ENCODE measurements around the gene SHTN1.

The SHTN1 gene

GRCh38 chr10:117005527-117006055 lies 604 bp upstream of the SHTN1 start:
- no peak for TF ChIP-seq NFRKB (IDR thresholded peaks at IDR 0.05)
- peak; percentile 89 for TF ChIP-seq L3MBTL2 (conservative IDR thresholded peaks at IDR 0.05)
- no peak for TF ChIP-seq HDGF (IDR thresholded peaks at IDR 0.05; ENCODE audit: borderline replicate concordance)
- CTCF ChIA-PET: interaction anchor here (1.3 to 1.6 kb wide), 2 partner anchors 169 kb away, joined by 6 to 8 read pairs; no protein-coding TSS in a partner anchor
- POLR2A ChIA-PET: interaction anchor here (2.1 kb wide), 1 partner anchor 13 kb away, joined by 6 read pairs; no protein-coding TSS in a partner anchor
- DNase-seq (ENCODE audit: extremely low spot score): peak; percentile 61

DNA sequence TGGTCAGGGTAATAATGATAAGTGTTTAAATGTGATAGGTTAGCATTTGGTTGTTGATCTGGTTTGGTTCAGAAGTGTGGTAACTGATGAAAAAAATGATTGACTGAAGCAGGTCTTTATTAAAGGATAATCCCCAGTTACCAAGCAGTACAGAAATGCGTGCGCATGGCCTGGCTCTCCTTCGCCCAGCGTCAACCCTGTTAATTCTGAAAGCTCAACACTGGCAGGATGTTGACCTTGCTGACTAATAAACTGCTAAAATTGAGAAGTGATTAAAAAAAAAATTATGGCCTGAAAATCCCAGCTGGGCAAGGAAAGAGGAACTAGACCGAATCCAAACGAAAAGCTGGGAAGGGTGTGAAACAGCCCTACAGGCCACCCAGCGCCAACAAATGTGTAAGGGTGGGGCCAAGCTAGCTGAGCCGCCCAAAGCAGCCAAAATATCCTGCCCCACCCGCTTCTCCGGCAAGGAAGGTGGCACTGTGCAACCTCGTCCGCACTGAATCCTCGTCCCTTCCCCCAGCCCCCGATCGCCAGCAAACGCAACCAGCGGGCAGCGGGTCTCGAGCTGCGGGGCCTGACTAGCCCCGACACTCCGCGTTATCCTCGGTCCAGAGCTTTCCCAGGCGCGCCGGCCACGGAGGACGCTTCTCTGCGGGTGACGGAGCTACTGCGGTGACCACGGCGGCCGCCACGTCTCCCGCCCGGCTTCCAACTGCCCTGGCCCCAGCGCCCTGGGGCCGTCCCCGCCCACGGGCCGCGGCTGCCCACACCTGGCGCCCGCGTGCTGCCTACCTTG lies 561 bp downstream of the SHTN1 start:
- ChIA-PET POLR2A (interaction anchor here (0.7 to 2.1 kb wide), 2 partner anchors 9 to 12 kb away, joined by 3 to 6 read pairs; no protein-coding TSS in a partner anchor), CTCF (interaction anchor here (1.6 kb wide), 1 partner anchor 171 kb away, joined by 6 read pairs; no protein-coding TSS in a partner anchor)
- DNase-seq (ENCODE audit: extremely low spot score): peak; percentile 66
- TF ChIP-seq FOXM1 (IDR thresholded peaks at IDR 0.05; ENCODE audit: borderline replicate concordance): no peak
- TF ChIP-seq ZNF384 (IDR thresholded peaks at IDR 0.05): no peak
- no peak for TF ChIP-seq SP1 (IDR thresholded peaks at IDR 0.05)
- no peak for TF ChIP-seq FOXA1 (IDR thresholded peaks at IDR 0.05)
- TF ChIP-seq PKNOX1 (IDR thresholded peaks at IDR 0.05): no peak
- no peak for TF ChIP-seq NFRKB (IDR thresholded peaks at IDR 0.05)
- TF ChIP-seq HDGF (IDR thresholded peaks at IDR 0.05; ENCODE audit: borderline replicate concordance): no peak
- no peak for TF ChIP-seq FOXK2 (IDR thresholded peaks at IDR 0.05)
- no peak for TF ChIP-seq ELF4 (IDR thresholded peaks at IDR 0.05)
- no peak for TF ChIP-seq ARNT (IDR thresholded peaks at IDR 0.05)
- TF ChIP-seq L3MBTL2 (conservative IDR thresholded peaks at IDR 0.05): no peak; the same call in 1 of the 2 replicates

DNA sequence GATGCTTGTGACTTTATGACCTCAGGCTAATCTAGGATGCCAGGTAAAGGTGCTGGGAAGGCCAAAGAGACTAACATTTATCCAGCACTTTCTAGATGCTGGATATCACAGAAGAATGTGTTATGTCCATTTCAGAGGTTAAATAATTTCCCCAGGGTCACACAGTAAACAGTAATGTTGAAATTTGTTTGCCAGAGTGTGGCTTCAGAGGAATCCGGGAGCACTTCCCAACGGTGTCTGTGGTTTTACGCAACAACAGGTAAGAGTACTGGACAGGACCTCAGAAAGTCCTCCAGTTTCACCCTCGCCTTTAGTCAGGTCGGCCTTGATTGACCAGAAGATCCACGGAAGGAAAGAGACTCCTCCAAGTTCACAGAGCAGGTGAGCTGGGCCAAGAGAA lies 1.7 kb downstream of the SHTN1 start:
- ChIA-PET POLR2A (no interaction called here), CTCF (no interaction called here)
- no peak for TF ChIP-seq BHLHE40 (IDR thresholded peaks at IDR 0.05; ENCODE audit: borderline replicate concordance)
- TF ChIP-seq NFRKB (IDR thresholded peaks at IDR 0.05): no peak
- no peak for TF ChIP-seq ELF4 (IDR thresholded peaks at IDR 0.05)
- TF ChIP-seq TARDBP (IDR thresholded peaks at IDR 0.05): no peak
- TF ChIP-seq HDGF (IDR thresholded peaks at IDR 0.05; ENCODE audit: borderline replicate concordance): no peak
- TF ChIP-seq ARNT (IDR thresholded peaks at IDR 0.05): no peak
- TF ChIP-seq FOXM1 (IDR thresholded peaks at IDR 0.05; ENCODE audit: borderline replicate concordance): no peak
- TF ChIP-seq L3MBTL2 (conservative IDR thresholded peaks at IDR 0.05): no peak
- no peak for TF ChIP-seq LEF1 (IDR thresholded peaks at IDR 0.05; ENCODE audit: borderline replicate concordance)
- no peak for TF ChIP-seq CTBP1 (IDR thresholded peaks at IDR 0.05; ENCODE audit: borderline replicate concordance)
- no peak for TF ChIP-seq SP1 (IDR thresholded peaks at IDR 0.05)
- no peak for TF ChIP-seq PKNOX1 (IDR thresholded peaks at IDR 0.05)
- TF ChIP-seq FOXA1 (IDR thresholded peaks at IDR 0.05): no peak
- no peak for TF ChIP-seq FOXK2 (IDR thresholded peaks at IDR 0.05)
- no peak for TF ChIP-seq SUZ12 (IDR thresholded peaks at IDR 0.05)
- no peak for TF ChIP-seq ZNF384 (IDR thresholded peaks at IDR 0.05)
- no peak for DNase-seq (ENCODE audit: extremely low spot score)

- no peak for DNase-seq (ENCODE audit: extremely low spot score)
- ChIA-PET CTCF (no interaction called here), POLR2A (no interaction called here)
- TF ChIP-seq FOXA1 (IDR thresholded peaks at IDR 0.05) (no peak), HDGF (IDR thresholded peaks at IDR 0.05; ENCODE audit: borderline replicate concordance) (no peak), PKNOX1 (IDR thresholded peaks at IDR 0.05) (no peak), LEF1 (IDR thresholded peaks at IDR 0.05; ENCODE audit: borderline replicate concordance) (no peak), ARNT (IDR thresholded peaks at IDR 0.05) (no peak), ZNF384 (IDR thresholded peaks at IDR 0.05) (no peak), CTBP1 (IDR thresholded peaks at IDR 0.05; ENCODE audit: borderline replicate concordance) (no peak), SP1 (IDR thresholded peaks at IDR 0.05) (no peak), L3MBTL2 (conservative IDR thresholded peaks at IDR 0.05) (no peak), TARDBP (IDR thresholded peaks at IDR 0.05) (no peak), SUZ12 (IDR thresholded peaks at IDR 0.05) (no peak), FOXM1 (IDR thresholded peaks at IDR 0.05; ENCODE audit: borderline replicate concordance) (no peak)
Observed at GRCh38 chr10:117002206-117002605, 2.8 kb downstream of the SHTN1 start.

GRCh38 chr10:117001144-117001543 lies 3.8 kb downstream of the SHTN1 start:
- no peak for DNase-seq (ENCODE audit: extremely low spot score)
- ChIA-PET CTCF (no interaction called here), POLR2A (no interaction called here)
- TF ChIP-seq BHLHE40 (IDR thresholded peaks at IDR 0.05; ENCODE audit: borderline replicate concordance): no peak
- TF ChIP-seq PKNOX1 (IDR thresholded peaks at IDR 0.05): 0 out of 2 replicates have a peak, but pooled peaks have one; percentile 5
- TF ChIP-seq NFRKB (IDR thresholded peaks at IDR 0.05): no peak

DNA sequence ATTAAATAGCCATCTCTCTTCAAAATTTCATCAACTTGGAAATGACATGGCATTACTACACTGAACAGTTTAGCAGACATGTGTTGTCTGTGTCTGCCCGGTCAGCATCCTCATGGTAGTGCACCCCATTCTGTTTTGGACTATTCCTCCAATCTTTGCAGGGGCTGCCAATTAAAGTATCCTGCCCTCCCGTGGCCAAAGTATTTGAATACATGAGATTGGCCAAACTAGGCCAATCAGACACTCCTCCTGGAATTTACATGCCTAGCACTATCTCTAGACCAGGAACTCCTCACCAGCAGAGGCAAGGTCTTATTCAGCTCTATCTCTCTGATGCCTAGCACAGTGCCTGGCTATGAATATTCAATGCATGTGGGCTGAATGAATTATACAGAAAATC lies 4.4 kb downstream of the SHTN1 start:
- ChIA-PET POLR2A (no interaction called here), CTCF (no interaction called here)
- DNase-seq (ENCODE audit: extremely low spot score): no peak
- TF ChIP-seq L3MBTL2 (conservative IDR thresholded peaks at IDR 0.05): no peak
- no peak for TF ChIP-seq CTBP1 (IDR thresholded peaks at IDR 0.05; ENCODE audit: borderline replicate concordance)
- TF ChIP-seq FOXK2 (IDR thresholded peaks at IDR 0.05): no peak
- TF ChIP-seq ARNT (IDR thresholded peaks at IDR 0.05): no peak
- TF ChIP-seq FOXM1 (IDR thresholded peaks at IDR 0.05; ENCODE audit: borderline replicate concordance): no peak
- no peak for TF ChIP-seq HDGF (IDR thresholded peaks at IDR 0.05; ENCODE audit: borderline replicate concordance)
- TF ChIP-seq BHLHE40 (IDR thresholded peaks at IDR 0.05; ENCODE audit: borderline replicate concordance): no peak
- TF ChIP-seq TARDBP (IDR thresholded peaks at IDR 0.05): no peak
